Measurements from ENCODE around the gene UBE3D.
"Not testable (repeated sequence)": the region's sequence is repeated elsewhere in the genome, so short reads cannot be mapped to it uniquely, and the experiment has no call there.

UBE3D gene

GRCh38 chr6:82866446-82866845 lies 199.2 kb downstream of the UBE3D start:
- no peak for DNase-seq

GRCh38 chr6:82865461-82865860 lies 200.2 kb downstream of the UBE3D start:
- no peak for DNase-seq

DNA sequence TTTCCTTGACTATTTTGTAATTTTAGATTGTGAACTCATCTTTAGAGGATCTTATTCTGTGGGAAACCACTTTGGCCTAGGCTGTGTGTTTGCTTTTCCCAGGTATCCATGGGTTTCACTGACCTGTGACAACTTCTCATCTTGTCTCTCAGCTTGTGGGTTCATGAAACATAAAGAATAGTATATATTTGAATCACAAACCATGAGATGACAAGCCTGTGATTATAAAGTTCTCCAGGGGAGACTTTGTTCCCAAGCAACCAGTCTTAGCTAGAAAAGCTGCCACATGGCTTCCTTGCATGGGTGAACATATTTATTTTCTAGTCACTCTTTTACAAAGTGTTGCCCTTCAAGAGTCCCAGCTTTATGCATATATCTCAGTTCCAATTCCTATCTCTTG lies 201.9 kb downstream of the UBE3D start:
- no peak for DNase-seq

GRCh38 chr6:82862543-82862942 lies 203.1 kb downstream of the UBE3D start:
- DNase-seq: no peak

- no peak for DNase-seq
These were observed 204.5 kb downstream of the UBE3D start for GRCh38 chr6:82861121-82861520.

- DNase-seq: not testable (repeated sequence)
These were observed 209.6 kb downstream of the UBE3D start for GRCh38 chr6:82856077-82856476.

DNA sequence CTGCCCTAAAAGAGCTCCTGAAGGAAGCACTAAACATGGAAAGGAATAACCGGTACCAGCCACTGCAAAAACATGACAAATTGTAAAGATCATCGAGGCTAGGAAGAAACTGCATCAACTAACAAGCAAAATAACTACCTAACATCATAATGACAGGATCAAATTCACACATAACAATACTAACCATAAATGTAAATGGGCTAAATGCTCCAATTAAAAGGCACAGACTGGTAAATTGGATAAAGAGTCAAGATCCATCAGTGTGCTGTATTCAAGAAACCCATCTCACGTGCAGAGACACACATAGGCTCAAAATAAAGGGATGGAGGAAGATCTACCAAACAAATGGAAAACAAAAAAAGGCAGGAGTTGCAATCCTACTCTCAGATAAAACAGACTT lies 212.7 kb downstream of the UBE3D start:
- DNase-seq: not testable (repeated sequence)

GRCh38 chr6:82843291-82843885 lies 222.3 kb downstream of the UBE3D start:
- no peak for DNase-seq

DNA sequence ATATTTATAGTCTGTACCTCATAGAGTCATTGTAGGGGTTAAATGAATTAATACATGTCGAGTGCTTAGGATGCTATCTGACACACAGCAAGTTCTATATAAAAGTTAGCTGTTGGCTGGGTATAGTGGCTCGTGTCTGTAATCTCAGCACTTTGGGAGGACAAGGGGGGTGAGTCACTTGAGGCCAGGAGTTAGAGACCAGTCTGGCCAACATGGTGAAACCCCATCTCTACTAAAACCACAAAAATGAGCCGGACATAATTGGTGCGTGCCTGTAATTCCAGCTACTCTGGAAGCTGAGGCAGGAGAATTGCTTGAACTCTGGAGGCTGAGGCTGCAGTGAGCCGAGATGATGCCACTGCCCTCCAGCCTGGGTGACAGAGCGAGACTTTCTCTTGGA lies 222.9 kb downstream of the UBE3D start:
- no peak for DNase-seq
